SHP77 (cell line): ENCODE data around the gene ZNF354B.
"Not testable (repeated sequence)": the region's sequence is repeated elsewhere in the genome, so short reads cannot be mapped to it uniquely, and the experiment has no call there.

Source experiments
- DNase-seq, 2 experiments: peaks; one replicate each; lab custom pipeline; 2025; lab: John Stamatoyannopoulos, UW

Gene ZNF354B

GRCh38 chr5:178859625-178860521 lies at the start of gene ZNF354B:
Gene ZNF354B, plus strand, starts transcription at chr5:178859953. Its CDS starts 1,095 bp downstream, at chr5:178861048.
- peak; percentile 83 to 92 for DNase-seq

- DNase-seq, result no peak
Observed at GRCh38 chr5:178817506-178817905, 42.2 kb upstream of the ZNF354B start.

GRCh38 chr5:178818094-178818493 lies 41.7 kb upstream of the ZNF354B start:
- no peak for DNase-seq

- DNase-seq, result no peak
Observed at GRCh38 chr5:178820001-178820400, 39.8 kb upstream of the ZNF354B start.

- DNase-seq, result no peak
Observed at GRCh38 chr5:178825444-178825843, 34.3 kb upstream of the ZNF354B start.

- no peak for DNase-seq
Observed at GRCh38 chr5:178826216-178826615, 33.5 kb upstream of the ZNF354B start.

GRCh38 chr5:178827636-178828035 lies 32.1 kb upstream of the ZNF354B start:
- no peak for DNase-seq

- no peak for DNase-seq
Observed at GRCh38 chr5:178831049-178831448, 28.7 kb upstream of the ZNF354B start.

GRCh38 chr5:178832618-178833201 lies 27.0 kb upstream of the ZNF354B start:
- DNase-seq, result no peak

GRCh38 chr5:178836628-178837027 lies 23.1 kb upstream of the ZNF354B start:
- DNase-seq, result no peak

- not testable (repeated sequence) for DNase-seq
Observed at GRCh38 chr5:178838695-178839318, 20.9 kb upstream of the ZNF354B start.

- no peak for DNase-seq
Observed at GRCh38 chr5:178839319-178839704, 20.4 kb upstream of the ZNF354B start.

- DNase-seq, result not testable (repeated sequence)
Observed at GRCh38 chr5:178840399-178840798, 19.4 kb upstream of the ZNF354B start.

- DNase-seq, result no peak
Observed at GRCh38 chr5:178849316-178849715, 10.4 kb upstream of the ZNF354B start.

GRCh38 chr5:178851951-178852350 lies 7.8 kb upstream of the ZNF354B start:
- no peak for DNase-seq

GRCh38 chr5:178854284-178854683 lies 5.5 kb upstream of the ZNF354B start:
- DNase-seq, result no peak

- not testable (repeated sequence) for DNase-seq
Observed at GRCh38 chr5:178860615-178861014, 862 bp downstream of the ZNF354B start.

GRCh38 chr5:178861627-178862026 lies 1.9 kb downstream of the ZNF354B start:
- DNase-seq, result no peak

- DNase-seq, result no peak
Observed at GRCh38 chr5:178866946-178867345, 7.2 kb downstream of the ZNF354B start.

GRCh38 chr5:178869577-178869976 lies 9.8 kb downstream of the ZNF354B start:
- DNase-seq, result no peak

- DNase-seq, result no peak
Observed at GRCh38 chr5:178870411-178870810, 10.7 kb downstream of the ZNF354B start.

- no peak for DNase-seq
Observed at GRCh38 chr5:178872302-178872701, 12.5 kb downstream of the ZNF354B start.
